IMR-90 (cell line): ENCODE data around the gene GPR89A. TPM values are rescaled to one million over a fixed set of nuclear protein-coding genes. Genes with fewer than 3 reads are reported as not detected.
"Not testable (repeated sequence)": the region's sequence is repeated elsewhere in the genome, so short reads cannot be mapped to it uniquely, and the experiment has no call there.

ENCODE experiments used
- ATAC-seq: fragments of 200-7000 bp; cut with Tn5 transposase; 2 replicates; pipeline ENCODE4 v1.9.1; 2020; ENCODE audit warnings: low read depth, mild to moderate bottlenecking, moderate library complexity
- BruUV-seq: library from RNA; stranded (reverse); fragments of 400-500 nt; replicated peaks from 2 replicates; lab custom pipeline; 2021; lab: Mats Ljungman, UMichigan
- CTCF ChIA-PET: fragments of 300-600 bp; formaldehyde crosslinking; extraction: SDS; loops from one replicate; lab custom pipeline; 2021; ENCODE audit warnings: antibody characterized with exemption; lab: Yijun Ruan, JAX
- POLR2A ChIA-PET: fragments of 300-600 bp; sonication (Branson Sonifier 250); formaldehyde crosslinking; loops from one replicate; lab custom pipeline; 2022; ENCODE audit warnings: antibody characterized with exemption; ENCODE audit not compliant: unreplicated experiment; lab: Charles Lee
- DNase-seq: peaks from one replicate; pipeline ENCODE4 v3.0.0; 2013
- H2AFZ ChIP-seq: replicated peaks from 2 replicates; pipeline ENCODE3; 2013; ENCODE audit warnings: low read length, mild to moderate bottlenecking; ENCODE audit not compliant: poor library complexity
- H2AK5ac ChIP-seq: 2 replicates; pipeline ENCODE4 v1.6.1; 2013; ENCODE audit warnings: low read depth, low read length, inconsistent platforms
- H2AK9ac ChIP-seq: replicated peaks from 2 replicates; pipeline ENCODE3; 2013; ENCODE audit warnings: mild to moderate bottlenecking, low read depth, low read length, moderate library complexity; ENCODE audit not compliant: poor library complexity
- H2BK120ac ChIP-seq: 2 replicates; pipeline ENCODE4 v1.6.1; 2013; ENCODE audit warnings: low read depth, low read length, inconsistent platforms
- H2BK15ac ChIP-seq: 3 replicates; pipeline ENCODE4 v1.6.1; 2013; ENCODE audit warnings: low read depth, low read length, inconsistent platforms
- H2BK20ac ChIP-seq: 2 replicates; pipeline ENCODE4 v1.6.1; 2013; ENCODE audit warnings: low read depth, mild to moderate bottlenecking, inconsistent platforms, low read length, moderate library complexity
- H2BK5ac ChIP-seq: 2 replicates; pipeline ENCODE4 v1.6.1; 2013; ENCODE audit warnings: mild to moderate bottlenecking, low read depth, low read length, inconsistent platforms; ENCODE audit not compliant: poor library complexity, severe bottlenecking
- H3K14ac ChIP-seq: replicated peaks from 2 replicates; pipeline ENCODE4 v1.6.1; 2013; ENCODE audit warnings: low read depth, low read length, inconsistent platforms
- H3K18ac ChIP-seq: 2 replicates; pipeline ENCODE4 v1.6.1; 2013; ENCODE audit warnings: low read depth, low read length, control low read depth
- H3K23ac ChIP-seq: 2 replicates; pipeline ENCODE4 v1.6.1; 2013; ENCODE audit warnings: low read depth, low read length, inconsistent platforms
- H3K27ac ChIP-seq: 2 replicates; pipeline ENCODE4 v1.5.1; 2013; ENCODE audit warnings: mild to moderate bottlenecking, control low read depth, low read length; ENCODE audit not compliant: insufficient read depth
- H3K27me3 ChIP-seq: 2 replicates; pipeline ENCODE4 v1.6.1; 2013; ENCODE audit warnings: low read length; ENCODE audit not compliant: control insufficient read depth, insufficient read depth
- H3K36me3 ChIP-seq: 2 replicates; pipeline ENCODE4 v1.6.1; 2013; ENCODE audit warnings: low read length, mixed read lengths; ENCODE audit not compliant: control insufficient read depth, insufficient read depth
- H3K4ac ChIP-seq: 2 replicates; pipeline ENCODE4 v1.6.1; 2013; ENCODE audit warnings: low read depth, low read length, inconsistent platforms
- H3K4me1 ChIP-seq: 2 replicates; pipeline ENCODE4 v1.6.1; 2013; ENCODE audit warnings: low read length, mixed read lengths; ENCODE audit not compliant: control insufficient read depth, insufficient read depth
- H3K4me2 ChIP-seq: 2 replicates; pipeline ENCODE4 v1.6.1; 2013; ENCODE audit warnings: low read depth, mild to moderate bottlenecking, control low read depth, low read length, moderate library complexity
- H3K4me3 ChIP-seq: 2 replicates; pipeline ENCODE4 v1.5.1; 2013; ENCODE audit warnings: low read depth, mild to moderate bottlenecking, control low read depth, low read length, moderate library complexity; ENCODE audit not compliant: insufficient read depth
- H3K56ac ChIP-seq: 2 replicates; pipeline ENCODE4 v1.6.1; 2013; ENCODE audit warnings: low read length, inconsistent platforms; ENCODE audit not compliant: insufficient read depth; ENCODE audit errors: extremely low read depth
- H3K79me1 ChIP-seq, 2 experiments: 2 replicates each; pipeline ENCODE4 v1.6.1; 2013; ENCODE audit warnings: low read length in 2 of 2, inconsistent platforms in 1 of 2, low read depth in 1 of 2
- H3K9ac ChIP-seq: 2 replicates; pipeline ENCODE4 v1.6.1; 2013; ENCODE audit warnings: low read depth, low read length, control low read depth
- H3K9me1 ChIP-seq: 2 replicates; pipeline ENCODE4 v1.6.1; 2013; ENCODE audit warnings: low read length, inconsistent platforms; ENCODE audit not compliant: insufficient read depth
- H3K9me3 ChIP-seq: 2 replicates; pipeline ENCODE4 v1.6.1; 2013; ENCODE audit warnings: low read length; ENCODE audit not compliant: control insufficient read depth, insufficient read depth
- H4K20me1 ChIP-seq: 2 replicates; pipeline ENCODE4 v1.6.1; 2013; ENCODE audit warnings: low read length, inconsistent platforms; ENCODE audit not compliant: insufficient read depth
- H4K5ac ChIP-seq: 2 replicates; pipeline ENCODE4 v1.6.1; 2013; ENCODE audit warnings: mild to moderate bottlenecking, low read depth, low read length, control low read depth
- H4K8ac ChIP-seq, 2 experiments: 2 replicates each; pipeline ENCODE4 v1.6.1; 2013; ENCODE audit warnings: low read depth in 2 of 2, low read length in 2 of 2, control low read depth in 1 of 2, inconsistent platforms in 1 of 2
- H4K91ac ChIP-seq: 2 replicates; pipeline ENCODE4 v1.6.1; 2013; ENCODE audit warnings: low read depth, low read length, inconsistent platforms; ENCODE audit not compliant: insufficient read depth
- WGBS, 2 experiments: methylation state at CpG; one replicate each; pipeline versions ENCODE4 v1.1.5 to v1.1.7; 2013; ENCODE audit warnings: missing lambda C conversion rate in 2 of 2; ENCODE audit not compliant: insufficient read length in 1 of 2; ENCODE audit errors: extremely low coverage in 2 of 2; 5-methylcytosine and 5-hydroxymethylcytosine counted together
- dilution Hi-C: fragments of 300-500 bp; cut with HindIII; formaldehyde crosslinking; loops from one replicate; pipeline ENCODE4 v1.14.3; 2018; ENCODE audit warnings: low sequenced_read_pairs; ENCODE audit not compliant: unreplicated experiment
- in situ Hi-C: fragments of 300-500 bp; cut with MboI; formaldehyde crosslinking; loops from 3 replicates; pipeline ENCODE4 v1.14.3; 2019; ENCODE audit warnings: low sequenced_read_pairs, inconsistent platforms, mixed read lengths
- intact Hi-C: fragments of 100-400 bp; cut with micrococcal nuclease; formaldehyde crosslinking; loops from 2 replicates; pipeline ENCODE4 v1.10.0; 2022
- polyA plus RNA-seq, 3 experiments: library from polyadenylated mRNA; depleted of rRNA; stranded (reverse); fragments of >200 nt; gene quantifications; 2 replicates each; pipeline ENCODE4 v1.2.3, GENCODE V29; 2012; ENCODE audit warnings: low replicate concordance in 1 of 3
- total RNA-seq: library from RNA; depleted of rRNA; stranded (reverse); fragments of >200 nt; gene quantifications from 2 replicates; pipeline ENCODE4 v1.2.3, GENCODE V29; 2012

GPR89A gene
- total and polyA plus RNA-seq, 2 of the 4 experiments (the other 2 are of a cell fraction), result 13.5 to 29.0 TPM

GRCh38 chr1:145643990-145644389 lies 36.2 kb downstream of the GPR89A start:
- ATAC-seq, BruUV-seq, H3K27me3 ChIP-seq: not testable (repeated sequence)

DNA sequence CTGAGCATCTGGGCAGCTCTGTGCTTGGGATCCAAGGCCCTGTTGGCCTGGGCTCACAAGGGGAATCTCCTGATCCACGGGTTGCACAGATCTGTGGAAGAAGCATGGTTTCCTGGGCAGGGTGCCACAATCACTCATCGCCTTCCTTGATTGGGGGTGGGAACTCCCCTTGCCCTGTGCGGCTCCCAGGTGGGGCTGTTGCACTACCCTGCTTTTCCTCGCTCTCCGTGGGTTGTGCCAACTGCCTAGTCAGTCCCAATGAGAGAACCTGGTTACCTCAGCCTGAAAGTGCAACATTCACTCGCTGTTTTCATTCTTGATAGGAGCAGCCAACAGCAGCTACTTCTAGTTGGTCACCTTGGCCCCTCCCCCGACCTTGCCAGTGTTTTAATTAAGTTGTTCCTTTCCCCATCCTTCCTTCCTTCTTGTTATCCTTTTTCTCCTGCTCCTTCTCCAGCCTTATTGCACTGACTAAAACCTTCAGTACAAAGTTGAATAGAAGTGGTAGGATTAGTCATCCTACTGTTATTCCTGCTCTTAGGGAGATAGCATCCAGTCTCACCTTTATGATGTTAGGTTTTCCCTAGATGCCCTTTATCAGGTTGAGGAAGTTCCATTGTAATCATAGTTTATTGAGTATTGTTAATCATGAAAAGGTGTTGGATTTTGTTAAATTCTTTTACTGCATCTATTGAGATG lies 48.6 kb downstream of the GPR89A start:
- intact Hi-C loops, H4K20me1 ChIP-seq, H3K27me3 ChIP-seq, H2BK120ac ChIP-seq, H4K8ac ChIP-seq, H2AK5ac ChIP-seq, H2AK9ac ChIP-seq, BruUV-seq, H3K23ac ChIP-seq, H4K91ac ChIP-seq, H3K4me2 ChIP-seq, DNase-seq, H3K9me1 ChIP-seq, H3K4ac ChIP-seq, H3K27ac ChIP-seq, in situ Hi-C loops, H2BK5ac ChIP-seq, H4K5ac ChIP-seq, H3K9me3 ChIP-seq, dilution Hi-C loops, CTCF ChIA-PET, ATAC-seq, H3K14ac ChIP-seq, H3K36me3 ChIP-seq, H3K9ac ChIP-seq, H2BK15ac ChIP-seq, H2AFZ ChIP-seq, H3K4me1 ChIP-seq, H2BK20ac ChIP-seq, H3K18ac ChIP-seq, H3K79me1 ChIP-seq, POLR2A ChIA-PET, H3K56ac ChIP-seq, H3K4me3 ChIP-seq: not testable (repeated sequence)
- WGBS, 2 experiments, result no CpG with 5 or more reads among the region's 7 CpGs

More at GRCh38 chr1:145643990-145644389, 36.2 kb downstream of the GPR89A start:
- CTCF ChIA-PET, H3K9ac ChIP-seq, H3K9me3 ChIP-seq, in situ Hi-C loops, dilution Hi-C loops, POLR2A ChIA-PET, H3K4me2 ChIP-seq, H2AK5ac ChIP-seq, H3K27ac ChIP-seq, H2AFZ ChIP-seq, DNase-seq, H3K14ac ChIP-seq, H4K5ac ChIP-seq, H3K36me3 ChIP-seq, H3K4me3 ChIP-seq, H3K56ac ChIP-seq, H3K23ac ChIP-seq, H3K4me1 ChIP-seq, H2BK120ac ChIP-seq, H4K91ac ChIP-seq, H4K20me1 ChIP-seq, H4K8ac ChIP-seq, H2BK15ac ChIP-seq, H2BK20ac ChIP-seq, H2BK5ac ChIP-seq, H3K9me1 ChIP-seq, H2AK9ac ChIP-seq, H3K4ac ChIP-seq, H3K18ac ChIP-seq, H3K79me1 ChIP-seq, intact Hi-C loops: not testable (repeated sequence)
- no CpG with 5 or more reads among the region's 1 CpG for WGBS, 2 experiments
